Endothelial cell of umbilical vein (primary cell): ENCODE measurements around the gene CPED1.

Experiments used
- EZH2 ChIP-seq: IDR thresholded peaks from 2 replicates; pipeline ENCODE4 v1.6.1; 2012; ENCODE audit warnings: borderline replicate concordance, low read depth, mild to moderate bottlenecking, moderate library complexity, low read length, inconsistent platforms; ENCODE audit not compliant: severe bottlenecking
- POLR2A ChIP-seq: IDR thresholded peaks from 2 replicates; pipeline ENCODE4 v1.6.1; 2012; ENCODE audit warnings: low read depth, mild to moderate bottlenecking, control low read depth, low read length
- POLR2AphosphoS5 ChIP-seq: IDR thresholded peaks from 2 replicates; pipeline ENCODE4 v1.6.1; 2012; ENCODE audit warnings: low read depth, mild to moderate bottlenecking, control low read depth, low read length, moderate library complexity; ENCODE audit not compliant: insufficient read depth
- TF ChIP-seq, protein P1 (sequence below), 2 donors: IDR thresholded peaks; 1 replicate in 1 of 2; 2 replicates in 1 of 2; pipeline ENCODE4 v1.5.1; 2011; ENCODE audit warnings: low read length in 2 of 2, mild to moderate bottlenecking in 2 of 2, moderate library complexity in 2 of 2, control low read depth in 1 of 2, inconsistent platforms in 1 of 2, low read depth in 1 of 2; ENCODE audit not compliant: insufficient read depth in 1 of 2; ENCODE audit errors: extremely low read depth in 1 of 2

DNA sequence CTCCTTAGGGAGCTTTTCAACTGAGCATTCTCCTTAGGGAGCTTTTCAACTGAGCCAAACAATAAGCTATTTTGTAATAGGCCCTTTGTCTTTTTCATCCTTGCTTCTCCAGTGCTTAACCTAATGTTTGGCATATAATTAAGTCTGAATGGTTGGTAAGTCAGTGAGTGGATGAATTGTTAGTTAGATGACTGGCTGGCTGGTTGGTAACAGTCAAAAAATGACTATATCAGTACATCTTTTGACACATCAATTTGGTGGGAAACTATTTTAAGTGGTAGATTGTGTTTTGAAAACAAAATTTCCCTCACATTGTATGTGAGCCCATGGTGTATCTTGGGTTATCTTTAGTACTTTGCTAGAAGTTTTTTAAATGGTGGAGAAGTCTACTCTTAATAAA lies 21.6 kb upstream of the CPED1 start:
- TF ChIP-seq, protein P1, sequence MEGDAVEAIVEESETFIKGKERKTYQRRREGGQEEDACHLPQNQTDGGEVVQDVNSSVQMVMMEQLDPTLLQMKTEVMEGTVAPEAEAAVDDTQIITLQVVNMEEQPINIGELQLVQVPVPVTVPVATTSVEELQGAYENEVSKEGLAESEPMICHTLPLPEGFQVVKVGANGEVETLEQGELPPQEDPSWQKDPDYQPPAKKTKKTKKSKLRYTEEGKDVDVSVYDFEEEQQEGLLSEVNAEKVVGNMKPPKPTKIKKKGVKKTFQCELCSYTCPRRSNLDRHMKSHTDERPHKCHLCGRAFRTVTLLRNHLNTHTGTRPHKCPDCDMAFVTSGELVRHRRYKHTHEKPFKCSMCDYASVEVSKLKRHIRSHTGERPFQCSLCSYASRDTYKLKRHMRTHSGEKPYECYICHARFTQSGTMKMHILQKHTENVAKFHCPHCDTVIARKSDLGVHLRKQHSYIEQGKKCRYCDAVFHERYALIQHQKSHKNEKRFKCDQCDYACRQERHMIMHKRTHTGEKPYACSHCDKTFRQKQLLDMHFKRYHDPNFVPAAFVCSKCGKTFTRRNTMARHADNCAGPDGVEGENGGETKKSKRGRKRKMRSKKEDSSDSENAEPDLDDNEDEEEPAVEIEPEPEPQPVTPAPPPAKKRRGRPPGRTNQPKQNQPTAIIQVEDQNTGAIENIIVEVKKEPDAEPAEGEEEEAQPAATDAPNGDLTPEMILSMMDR (IDR thresholded peaks at IDR 0.05; ENCODE audit: extremely low read depth in 1 of 2, insufficient read depth in 1 of 2, low read depth in 1 of 2, low read length in 2 of 2): no peak
- TF ChIP-seq EZH2 (no peak), POLR2AphosphoS5 (no peak), POLR2A (no peak)
